BE2C (cell line): ENCODE results near the gene TRPM8.

ENCODE experiments used
- DNase-seq: peaks from one replicate; pipeline ENCODE4 v3.0.0-alpha.2; 2020
- H3K27me3 ChIP-seq: fragments of 250-450 bp; sonication (Bioruptor Pico); 2 replicates; pipeline ENCODE4 v1.5.1; 2020; ENCODE audit warnings: mild to moderate bottlenecking
- H3K36me3 ChIP-seq: fragments of 250-450 bp; sonication (Bioruptor Pico); 2 replicates; pipeline ENCODE4 v1.5.1; 2020; ENCODE audit warnings: mild to moderate bottlenecking
- H3K4me1 ChIP-seq: fragments of 250-450 bp; sonication (Bioruptor Pico); 2 replicates; pipeline ENCODE4 v1.5.1; 2020
- H3K4me3 ChIP-seq: 2 replicates; pipeline ENCODE4 v1.5.1; 2011; ENCODE audit warnings: low read depth, low read length
- H3K9me3 ChIP-seq: fragments of 250-450 bp; sonication (Bioruptor Pico); 2 replicates; pipeline ENCODE4 v1.5.1; 2020
- TF ChIP-seq, protein P1 (sequence below): IDR thresholded peaks from 2 replicates; pipeline ENCODE4 v1.5.1; 2012; ENCODE audit warnings: mild to moderate bottlenecking, low read depth, low read length

Gene TRPM8

GRCh38 chr2:234038076-234038802 lies 121.1 kb downstream of the TRPM8 start:
- Histone ChIP-seq H3K27me3 (no peaks in the 10 kb centered on the region), H3K9me3 (no peaks in the 10 kb centered on the region), H3K36me3 (no peaks in the 10 kb centered on the region), H3K4me3 (no peak overlapping the region), H3K4me1 (no peaks in the 10 kb centered on the region)
- TF ChIP-seq, protein P1, sequence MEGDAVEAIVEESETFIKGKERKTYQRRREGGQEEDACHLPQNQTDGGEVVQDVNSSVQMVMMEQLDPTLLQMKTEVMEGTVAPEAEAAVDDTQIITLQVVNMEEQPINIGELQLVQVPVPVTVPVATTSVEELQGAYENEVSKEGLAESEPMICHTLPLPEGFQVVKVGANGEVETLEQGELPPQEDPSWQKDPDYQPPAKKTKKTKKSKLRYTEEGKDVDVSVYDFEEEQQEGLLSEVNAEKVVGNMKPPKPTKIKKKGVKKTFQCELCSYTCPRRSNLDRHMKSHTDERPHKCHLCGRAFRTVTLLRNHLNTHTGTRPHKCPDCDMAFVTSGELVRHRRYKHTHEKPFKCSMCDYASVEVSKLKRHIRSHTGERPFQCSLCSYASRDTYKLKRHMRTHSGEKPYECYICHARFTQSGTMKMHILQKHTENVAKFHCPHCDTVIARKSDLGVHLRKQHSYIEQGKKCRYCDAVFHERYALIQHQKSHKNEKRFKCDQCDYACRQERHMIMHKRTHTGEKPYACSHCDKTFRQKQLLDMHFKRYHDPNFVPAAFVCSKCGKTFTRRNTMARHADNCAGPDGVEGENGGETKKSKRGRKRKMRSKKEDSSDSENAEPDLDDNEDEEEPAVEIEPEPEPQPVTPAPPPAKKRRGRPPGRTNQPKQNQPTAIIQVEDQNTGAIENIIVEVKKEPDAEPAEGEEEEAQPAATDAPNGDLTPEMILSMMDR, result no peak
- DNase-seq, result no peak

GRCh38 chr2:234044157-234044556 lies 127.0 kb downstream of the TRPM8 start:
- no peaks in the 10 kb centered on the region for H3K4me1 ChIP-seq
- TF ChIP-seq, protein P1, result no peak

GRCh38 chr2:234046521-234046920 lies 129.3 kb downstream of the TRPM8 start:
- Histone ChIP-seq H3K4me3 (no peak overlapping the region), H3K27me3 (no peaks in the 10 kb centered on the region), H3K36me3 (no peaks in the 10 kb centered on the region), H3K9me3 (no peaks in the 10 kb centered on the region), H3K4me1 (no peaks in the 10 kb centered on the region)
- no peak for DNase-seq
- TF ChIP-seq, protein P1, result no peak

More at GRCh38 chr2:234044157-234044556, 127.0 kb downstream of the TRPM8 start:
- no peak overlapping the region for H3K4me3 ChIP-seq
- no peaks in the 10 kb centered on the region for H3K36me3 ChIP-seq
- no peak for DNase-seq
- no peaks in the 10 kb centered on the region for H3K9me3 ChIP-seq
- no peaks in the 10 kb centered on the region for H3K27me3 ChIP-seq

GRCh38 chr2:234047361-234047760 lies 130.2 kb downstream of the TRPM8 start:
- no peaks in the 10 kb centered on the region for H3K27me3 ChIP-seq
- H3K4me3 ChIP-seq, result no peak overlapping the region
- DNase-seq, result no peak
- TF ChIP-seq, protein P1, result no peak
- no peaks in the 10 kb centered on the region for H3K36me3 ChIP-seq
- H3K9me3 ChIP-seq, result no peaks in the 10 kb centered on the region
- no peaks in the 10 kb centered on the region for H3K4me1 ChIP-seq

DNA sequence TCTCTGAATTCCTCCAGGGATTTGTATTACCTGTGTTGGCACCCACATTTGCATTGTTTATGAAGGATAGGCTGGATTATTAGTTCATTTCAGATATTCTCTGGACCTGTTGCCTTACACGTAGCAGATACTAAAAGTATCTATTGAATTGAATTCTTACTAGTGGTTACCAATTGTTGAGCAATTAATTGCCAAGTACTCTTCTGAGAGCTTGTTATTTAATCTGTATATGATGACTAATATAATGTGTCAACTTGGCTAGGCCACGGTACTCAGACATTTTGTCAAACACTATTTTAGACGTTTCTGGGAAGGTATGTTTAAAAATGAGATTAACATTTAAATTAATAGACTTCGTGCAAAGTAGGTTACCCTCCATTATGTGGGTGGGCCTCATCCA lies 130.9 kb downstream of the TRPM8 start:
- H3K27me3 ChIP-seq, result no peaks in the 10 kb centered on the region
- no peaks in the 10 kb centered on the region for H3K36me3 ChIP-seq
- no peaks in the 10 kb centered on the region for H3K9me3 ChIP-seq
- TF ChIP-seq, protein P1, result no peak
- DNase-seq, result no peak
- no peaks in the 10 kb centered on the region for H3K4me1 ChIP-seq
- H3K4me3 ChIP-seq, result no peak overlapping the region

GRCh38 chr2:234050455-234051135 lies 133.4 kb downstream of the TRPM8 start, which contains the start of gene SPP2:
TSS of gene SPP2 (plus strand) at chr2:234050702. CDS start at chr2:234050787, 85 bp downstream.
- Histone ChIP-seq H3K27me3 (no peaks in the 10 kb centered on the region), H3K4me3 (no peak within 1 kb of the TSS), H3K9me3 (no peaks in the 10 kb centered on the region), H3K4me1 (no peaks in the 10 kb centered on the region), H3K36me3 (no peaks in the 10 kb centered on the region)
- TF ChIP-seq, protein P1, result no peak
- no peak for DNase-seq
